Stimulated activated CD8-positive, alpha-beta memory T cell treated with anti-CD3 and anti-CD28 coated beads, Interleukin-12 subunit alpha, Interleukin-12 subunit beta, amount 100 ng/mL, for 4 hours (primary cell): ENCODE data around the gene BCHE.
"Not testable (repeated sequence)": the region's sequence is repeated elsewhere in the genome, so short reads cannot be mapped to it uniquely, and the experiment has no call there.

Source experiments
- DNase-seq: peaks from one replicate; pipeline ENCODE4 v3.0.0-alpha.2; 2020; ENCODE audit warnings: low read depth

BCHE gene

GRCh38 chr3:165816209-165816608, 21.0 kb downstream of the BCHE start:
- no peak for DNase-seq

GRCh38 chr3:165815682-165816081, 21.5 kb downstream of the BCHE start:
- DNase-seq, result no peak

GRCh38 chr3:165814380-165814779, 22.8 kb downstream of the BCHE start:
- no peak for DNase-seq

- not testable (repeated sequence) for DNase-seq
These were observed 29.3 kb downstream of the BCHE start for GRCh38 chr3:165807937-165808336.

GRCh38 chr3:165805946-165806561, 31.2 kb downstream of the BCHE start:
- no peak for DNase-seq

- DNase-seq, result no peak
These were observed 33.8 kb downstream of the BCHE start for GRCh38 chr3:165803471-165803870.

GRCh38 chr3:165800970-165801369, 36.3 kb downstream of the BCHE start:
- DNase-seq, result no peak

GRCh38 chr3:165799026-165799425, 38.2 kb downstream of the BCHE start:
- no peak for DNase-seq

- DNase-seq, result no peak
These were observed 39.7 kb downstream of the BCHE start for GRCh38 chr3:165797551-165797950.

GRCh38 chr3:165796701-165797100, 40.5 kb downstream of the BCHE start:
- no peak for DNase-seq

GRCh38 chr3:165788531-165788930, 48.7 kb downstream of the BCHE start:
- no peak for DNase-seq

GRCh38 chr3:165786013-165786412, 51.2 kb downstream of the BCHE start:
- DNase-seq, result no peak

GRCh38 chr3:165784337-165784736, 52.9 kb downstream of the BCHE start:
- no peak for DNase-seq

- no peak for DNase-seq
These were observed 53.8 kb downstream of the BCHE start for GRCh38 chr3:165783383-165783782.

GRCh38 chr3:165778891-165779290, 58.3 kb downstream of the BCHE start:
- DNase-seq, result no peak

- DNase-seq, result no peak
These were observed 58.8 kb downstream of the BCHE start for GRCh38 chr3:165778456-165778855.

- no peak for DNase-seq
These were observed 61.4 kb downstream of the BCHE start for GRCh38 chr3:165775824-165776223.

- no peak for DNase-seq
These were observed 66.4 kb downstream of the BCHE start for GRCh38 chr3:165770781-165771180.

GRCh38 chr3:165768680-165769079, 68.5 kb downstream of the BCHE start:
- DNase-seq, result no peak

GRCh38 chr3:165759041-165759440, 78.2 kb downstream of the BCHE start:
- DNase-seq, result no peak

GRCh38 chr3:165755571-165755970, 81.7 kb downstream of the BCHE start:
- no peak for DNase-seq

GRCh38 chr3:165754219-165755007, 82.8 kb downstream of the BCHE start:
- DNase-seq, result no peak

GRCh38 chr3:165753560-165753959, 83.7 kb downstream of the BCHE start:
- no peak for DNase-seq

- no peak for DNase-seq
These were observed 85.6 kb downstream of the BCHE start for GRCh38 chr3:165751637-165752036.
